GM12873 (cell line): ENCODE results near the gene RALGAPA2.

Source experiments
- CTCF ChIP-seq: IDR thresholded peaks from 2 replicates; pipeline ENCODE4 v1.5.1; 2012; ENCODE audit warnings: low read depth, mild to moderate bottlenecking, moderate library complexity, low read length, control low read depth; ENCODE audit not compliant: insufficient read depth; ENCODE audit errors: missing control alignments

The RALGAPA2 gene

GRCh38 chr20:20406306-20406705 lies 306.1 kb downstream of the RALGAPA2 start:
- no peak for TF ChIP-seq CTCF

GRCh38 chr20:20405623-20406022 lies 306.8 kb downstream of the RALGAPA2 start:
- no peak for TF ChIP-seq CTCF

GRCh38 chr20:20404633-20405032 lies 307.8 kb downstream of the RALGAPA2 start:
- TF ChIP-seq CTCF, result no peak

- TF ChIP-seq CTCF, result no peak
Observed at GRCh38 chr20:20401991-20402390, 310.5 kb downstream of the RALGAPA2 start.

GRCh38 chr20:20399531-20400500 lies 312.6 kb downstream of the RALGAPA2 start:
- TF ChIP-seq CTCF, result no peak

- TF ChIP-seq CTCF, result no peak
Observed at GRCh38 chr20:20398123-20398522, 314.3 kb downstream of the RALGAPA2 start.

GRCh38 chr20:20396794-20397193 lies 315.6 kb downstream of the RALGAPA2 start:
- TF ChIP-seq CTCF, result no peak
